ENCODE measurements around the gene LRRFIP1. TPM values are rescaled to one million over a fixed set of nuclear protein-coding genes. Genes with fewer than 3 reads are reported as not detected.

Gene LRRFIP1
- polyA plus RNA-seq, 1 donor from 2014 or later: 96.3 TPM

- no peaks in the 10 kb centered on the region for H3K27me3 ChIP-seq (ENCODE audit: insufficient read depth, low read depth, low read length)
- H3K79me2 ChIP-seq (replicated peaks; ENCODE audit: insufficient read depth, low read length): no peaks in the 10 kb centered on the region
- H4K20me1 ChIP-seq (ENCODE audit: insufficient read depth): no peaks in the 10 kb centered on the region
- H3K4me3 ChIP-seq (ENCODE audit: low read length): no peak overlapping the region
- H3K36me3 ChIP-seq (ENCODE audit: insufficient read depth, low read length): no peaks in the 10 kb centered on the region
- H3K9me3 ChIP-seq (ENCODE audit: low read length): no peaks in the 10 kb centered on the region
- H3K9me2 ChIP-seq (ENCODE audit: insufficient read depth, low read length): no peaks in the 10 kb centered on the region
- H3K4me2 ChIP-seq (ENCODE audit: low read length): no peak overlapping the region
- TF ChIP-seq CTCF (IDR thresholded peaks at IDR 0.05; ENCODE audit: poor library complexity, severe bottlenecking) (no peak), POLR2AphosphoS5 (IDR thresholded peaks at IDR 0.05) (no peak), SMC3 (conservative IDR thresholded peaks at IDR 0.05; ENCODE audit: poor library complexity) (no peak), EP300 (conservative IDR thresholded peaks at IDR 0.05; ENCODE audit: poor library complexity, severe bottlenecking) (no peak), TAF1 (IDR thresholded peaks at IDR 0.05; ENCODE audit: low read depth) (no peak), RAD21 (conservative IDR thresholded peaks at IDR 0.05) (no peak), EZH2 (IDR thresholded peaks at IDR 0.05; ENCODE audit: borderline replicate concordance, insufficient read depth, low read length, poor library complexity, severe bottlenecking) (no peak), MXI1 (conservative IDR thresholded peaks at IDR 0.05; ENCODE audit: poor library complexity, severe bottlenecking) (no peak)
- TF ChIP-seq, protein P1, sequence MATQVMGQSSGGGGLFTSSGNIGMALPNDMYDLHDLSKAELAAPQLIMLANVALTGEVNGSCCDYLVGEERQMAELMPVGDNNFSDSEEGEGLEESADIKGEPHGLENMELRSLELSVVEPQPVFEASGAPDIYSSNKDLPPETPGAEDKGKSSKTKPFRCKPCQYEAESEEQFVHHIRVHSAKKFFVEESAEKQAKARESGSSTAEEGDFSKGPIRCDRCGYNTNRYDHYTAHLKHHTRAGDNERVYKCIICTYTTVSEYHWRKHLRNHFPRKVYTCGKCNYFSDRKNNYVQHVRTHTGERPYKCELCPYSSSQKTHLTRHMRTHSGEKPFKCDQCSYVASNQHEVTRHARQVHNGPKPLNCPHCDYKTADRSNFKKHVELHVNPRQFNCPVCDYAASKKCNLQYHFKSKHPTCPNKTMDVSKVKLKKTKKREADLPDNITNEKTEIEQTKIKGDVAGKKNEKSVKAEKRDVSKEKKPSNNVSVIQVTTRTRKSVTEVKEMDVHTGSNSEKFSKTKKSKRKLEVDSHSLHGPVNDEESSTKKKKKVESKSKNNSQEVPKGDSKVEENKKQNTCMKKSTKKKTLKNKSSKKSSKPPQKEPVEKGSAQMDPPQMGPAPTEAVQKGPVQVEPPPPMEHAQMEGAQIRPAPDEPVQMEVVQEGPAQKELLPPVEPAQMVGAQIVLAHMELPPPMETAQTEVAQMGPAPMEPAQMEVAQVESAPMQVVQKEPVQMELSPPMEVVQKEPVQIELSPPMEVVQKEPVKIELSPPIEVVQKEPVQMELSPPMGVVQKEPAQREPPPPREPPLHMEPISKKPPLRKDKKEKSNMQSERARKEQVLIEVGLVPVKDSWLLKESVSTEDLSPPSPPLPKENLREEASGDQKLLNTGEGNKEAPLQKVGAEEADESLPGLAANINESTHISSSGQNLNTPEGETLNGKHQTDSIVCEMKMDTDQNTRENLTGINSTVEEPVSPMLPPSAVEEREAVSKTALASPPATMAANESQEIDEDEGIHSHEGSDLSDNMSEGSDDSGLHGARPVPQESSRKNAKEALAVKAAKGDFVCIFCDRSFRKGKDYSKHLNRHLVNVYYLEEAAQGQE (IDR thresholded peaks at IDR 0.05; ENCODE audit: borderline replicate concordance): no peak
- no peaks in the 10 kb centered on the region for H3F3A ChIP-seq (ENCODE audit: insufficient read depth, low read length, poor library complexity, severe bottlenecking)
- no peak overlapping the region for H3K27ac ChIP-seq (ENCODE audit: low read length)
- H3K9ac ChIP-seq (ENCODE audit: low read length): no peak overlapping the region
- H2AFZ ChIP-seq (ENCODE audit: low read depth, low read length): no peak overlapping the region
These were observed 13.7 kb upstream of the LRRFIP1 start for GRCh38 chr2:237613679-237614078.

DNA sequence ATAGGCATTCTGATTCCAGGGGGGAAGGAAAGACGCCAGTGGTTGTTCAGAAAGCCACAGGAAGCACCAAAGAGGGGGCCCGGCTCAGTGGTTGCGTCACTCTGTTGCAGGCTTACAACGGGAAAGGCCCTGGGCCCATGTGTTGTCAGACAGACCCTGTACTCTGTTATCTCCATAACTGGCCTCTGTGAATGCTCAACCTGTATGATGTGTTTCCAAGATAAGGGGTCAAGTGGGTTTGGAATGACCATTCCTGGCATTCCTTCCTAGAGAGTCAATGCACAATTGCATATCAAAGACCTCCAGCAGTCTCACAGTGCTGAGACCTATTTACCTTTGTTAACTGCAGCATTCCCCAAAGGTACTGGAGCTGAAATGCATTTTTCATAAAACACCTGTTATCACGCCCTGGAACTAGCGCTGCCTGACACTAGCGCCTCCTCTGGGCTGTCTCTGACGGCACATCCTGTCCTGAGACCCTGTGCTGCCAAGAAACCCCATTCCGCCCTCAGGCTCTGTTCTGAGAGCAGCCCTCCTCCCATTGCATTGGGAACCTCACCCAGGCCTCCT, 13.2 kb upstream of the LRRFIP1 start:
- no peaks in the 10 kb centered on the region for H4K20me1 ChIP-seq (ENCODE audit: insufficient read depth)
- H3K27me3 ChIP-seq (ENCODE audit: insufficient read depth, low read depth, low read length): no peaks in the 10 kb centered on the region
- no peaks in the 10 kb centered on the region for H3F3A ChIP-seq (ENCODE audit: insufficient read depth, low read length, poor library complexity, severe bottlenecking)
- H2AFZ ChIP-seq (ENCODE audit: low read depth, low read length): no peak overlapping the region
- H3K9ac ChIP-seq (ENCODE audit: low read length): no peak overlapping the region
- H3K4me2 ChIP-seq (ENCODE audit: low read length): no peak overlapping the region
- H3K27ac ChIP-seq (ENCODE audit: low read length): no peak overlapping the region
- no peaks in the 10 kb centered on the region for H3K79me2 ChIP-seq (replicated peaks; ENCODE audit: insufficient read depth, low read length)
- H3K9me3 ChIP-seq (ENCODE audit: low read length): no peaks in the 10 kb centered on the region
- no peaks in the 10 kb centered on the region for H3K36me3 ChIP-seq (ENCODE audit: insufficient read depth, low read length)
- H3K9me2 ChIP-seq (ENCODE audit: insufficient read depth, low read length): no peaks in the 10 kb centered on the region
- no peak overlapping the region for H3K4me3 ChIP-seq (ENCODE audit: low read length)
- TF ChIP-seq TAF1 (IDR thresholded peaks at IDR 0.05; ENCODE audit: low read depth) (no peak), CTCF (IDR thresholded peaks at IDR 0.05; ENCODE audit: poor library complexity, severe bottlenecking) (no peak), EZH2 (IDR thresholded peaks at IDR 0.05; ENCODE audit: borderline replicate concordance, insufficient read depth, low read length, poor library complexity, severe bottlenecking) (no peak), POLR2AphosphoS5 (IDR thresholded peaks at IDR 0.05) (no peak), EP300 (conservative IDR thresholded peaks at IDR 0.05; ENCODE audit: poor library complexity, severe bottlenecking) (no peak), RAD21 (conservative IDR thresholded peaks at IDR 0.05) (no peak)
